PFSK-1 (cell line): ENCODE data around the gene NPY5R.

Source experiments
- POLR2AphosphoS5 ChIP-seq: IDR thresholded peaks from 2 replicates; pipeline ENCODE4 v1.6.1; 2012; ENCODE audit warnings: low read depth, mild to moderate bottlenecking, control low read depth, low read length, moderate library complexity
- REST ChIP-seq, 2 experiments: IDR thresholded peaks; 2 replicates each; pipeline versions ENCODE4 v1.6.1 to v1.8.0; 2011 to 2012; ENCODE audit warnings: low read depth in 2 of 2, low read length in 2 of 2, control low read depth in 1 of 2, inconsistent platforms in 1 of 2, mild to moderate bottlenecking in 1 of 2, moderate library complexity in 1 of 2; ENCODE audit not compliant: insufficient read depth in 1 of 2
- SIN3A ChIP-seq: IDR thresholded peaks from 2 replicates; pipeline ENCODE4 v1.6.1; 2012; ENCODE audit warnings: mild to moderate bottlenecking, low read length, moderate library complexity, borderline replicate concordance; ENCODE audit not compliant: insufficient read depth

- TF ChIP-seq POLR2AphosphoS5 (no peak), REST (IDR thresholded peaks at IDR 0.05; ENCODE audit: insufficient read depth in 1 of 2, low read depth in 2 of 2, low read length in 2 of 2) (no peak), SIN3A (no peak)
Measured at GRCh38 chr4:163380703-163381102, 37.0 kb downstream of the NPY5R start.
